Naive thymus-derived CD8-positive, alpha-beta T cell (primary cell): ENCODE measurements around the gene P2RX6. TPM values are rescaled to one million over a fixed set of nuclear protein-coding genes. Genes with fewer than 3 reads are reported as not detected.
A peak's percentile ranks its signal among the peaks of the same experiment; 100 is the strongest.
"Not testable (repeated sequence)": the region's sequence is repeated elsewhere in the genome, so short reads cannot be mapped to it uniquely, and the experiment has no call there.

Source experiments
- ATAC-seq, 2 donors: fragments of 150-1000 bp; cut with Tn5 transposase in 1 of 2; sonication (Bioruptor Pico), chemical (Tn5 transposase) in 1 of 2; 1 replicate in 1 of 2; 2 replicates in 1 of 2; pipeline ENCODE4 v1.10.0; 2021; ENCODE audit warnings: mild to moderate bottlenecking in 2 of 2, moderate library complexity in 2 of 2
- POLR2A ChIA-PET: fragments of 350-600 bp; sonication (Branson Sonifier 250); formaldehyde crosslinking; loops from one replicate; lab custom pipeline; 2021; ENCODE audit warnings: antibody characterized with exemption; lab: Charles Lee
- DNase-seq, 10 donors: peaks; one replicate each; pipeline versions ENCODE4 v3.0.0 to v3.0.0-alpha.2; 2020 to 2022
- H3K27ac Mint-ChIP-seq, 10 donors: one replicate each; pipeline ENCODE4 v1.8.0; 2020 to 2022; ENCODE audit warnings: mild to moderate bottlenecking in 10 of 10, mixed read lengths in 10 of 10, moderate library complexity in 4 of 10, inconsistent platforms in 1 of 10
- H3K27me3 Mint-ChIP-seq, 5 donors: one replicate each; pipeline ENCODE4 v1.8.0; 2021 to 2022; ENCODE audit warnings: mixed read lengths in 5 of 5
- H3K36me3 Mint-ChIP-seq, 3 donors: one replicate each; pipeline ENCODE4 v1.8.0; 2020 to 2022; ENCODE audit warnings: mixed read lengths in 3 of 3, mild to moderate bottlenecking in 2 of 3, inconsistent platforms in 1 of 3
- H3K4me1 Mint-ChIP-seq, 4 donors: one replicate each; pipeline ENCODE4 v1.8.0; 2021 to 2022; ENCODE audit warnings: mixed read lengths in 4 of 4
- H3K4me3 Mint-ChIP-seq, 10 donors: one replicate each; pipeline ENCODE4 v1.8.0; 2020 to 2022; ENCODE audit warnings: mild to moderate bottlenecking in 10 of 10, mixed read lengths in 10 of 10, moderate library complexity in 6 of 10, inconsistent platforms in 1 of 10
- H3K9me3 Mint-ChIP-seq, 9 donors: one replicate each; pipeline ENCODE4 v1.8.0; 2020 to 2022; ENCODE audit warnings: mixed read lengths in 9 of 9, mild to moderate bottlenecking in 3 of 9, inconsistent platforms in 1 of 9, moderate library complexity in 1 of 9
- polyA plus RNA-seq, 3 donors: library from polyadenylated mRNA; unstranded; fragments of 300-500 nt; fragmentation: Illumina TruSeq; gene quantifications; one replicate each; pipeline ENCODE4 v1.2.3, GENCODE V29; 2021
- total RNA-seq, 8 experiments: library from RNA in 2 of 8; stranded (reverse) in 2 of 8; gene quantifications; one replicate each; pipeline ENCODE4 v1.2.3 and lab custom pipeline; 2021 to 2026

Gene P2RX6
- total and polyA plus RNA-seq, 5 experiments from 2014 or later: 0.25 to 4.5 (median 1.1) TPM

- H3K9me3 Mint-ChIP-seq: no peaks in the 10 kb centered on the region
- H3K36me3 Mint-ChIP-seq: no peaks in the 10 kb centered on the region
- H3K27me3 Mint-ChIP-seq: peaks cover 0 to 22% (median 11%) of the 10 kb centered on the region in 5 donors
- POLR2A ChIA-PET: no interaction called here
- H3K27ac Mint-ChIP-seq: peak overlapping the region in 2 of 10 donors; percentile 13 to 37
- no peak for ATAC-seq
- peaks cover 0 to 30% (median 13%) of the 10 kb centered on the region in 4 donors for H3K4me1 Mint-ChIP-seq
- peak overlapping the region in 8 of 10 donors; percentile 10 to 77 (median 72) for H3K4me3 Mint-ChIP-seq
- peak in 1 of 10 donors; percentile 44 for DNase-seq
These were observed 18.1 kb downstream of the P2RX6 start for GRCh38 chr22:21032868-21033688.

DNA sequence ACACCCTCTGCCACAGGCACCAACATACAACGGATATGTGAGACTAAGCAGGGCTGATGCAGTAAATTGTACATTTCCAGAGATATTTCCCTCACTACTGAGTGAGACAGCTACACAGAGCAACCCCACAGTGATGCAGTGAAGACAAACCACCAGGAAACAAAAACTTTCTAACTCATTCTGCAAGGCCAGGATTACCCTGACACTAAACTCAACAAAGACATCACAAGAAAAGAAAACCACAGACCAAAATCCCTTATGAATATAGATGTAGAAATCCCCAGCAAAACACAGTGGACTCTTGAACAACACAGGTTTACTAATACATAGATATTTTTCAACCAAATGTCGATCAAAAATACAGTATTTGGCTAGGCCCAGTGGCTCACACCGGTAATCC, 18.9 kb downstream of the P2RX6 start:
- H3K27ac Mint-ChIP-seq: peak overlapping the region in 1 of 10 donors; percentile 11
- DNase-seq (no peak), ATAC-seq (no peak)
- POLR2A ChIA-PET: no interaction called here
- no peaks in the 10 kb centered on the region for H3K36me3 Mint-ChIP-seq
- H3K4me3 Mint-ChIP-seq: no peak overlapping the region
- H3K4me1 Mint-ChIP-seq: peaks cover 0 to 30% (median 13%) of the 10 kb centered on the region in 4 donors
- peaks cover 0 to 26% (median 14%) of the 10 kb centered on the region in 5 donors for H3K27me3 Mint-ChIP-seq
- H3K9me3 Mint-ChIP-seq: no peaks in the 10 kb centered on the region

DNA sequence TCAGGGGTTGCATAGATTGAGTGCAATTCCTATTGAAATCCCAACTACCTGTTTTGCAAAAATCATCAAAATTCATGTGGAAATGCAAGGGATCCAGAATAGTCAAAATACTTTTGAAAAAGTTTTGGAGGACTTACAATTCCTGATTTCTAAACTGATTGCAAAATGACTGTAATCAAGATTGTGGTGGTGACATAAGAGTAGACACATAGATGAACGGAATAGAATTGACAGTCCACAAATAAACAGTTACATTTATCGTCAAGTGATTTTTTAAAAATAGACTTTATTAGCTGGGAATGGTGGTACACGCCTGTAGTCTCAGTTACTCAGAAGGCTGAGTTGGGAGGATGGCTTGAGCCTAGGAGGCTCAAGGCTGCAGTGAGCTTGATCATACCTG, 20.0 kb downstream of the P2RX6 start:
- Mint-ChIP-seq H3K27ac (no peak overlapping the region), H3K27me3 (peaks cover 4 to 26% (median 17%) of the 10 kb centered on the region in 5 donors), H3K9me3 (no peaks in the 10 kb centered on the region), H3K4me3 (no peak overlapping the region), H3K4me1 (peaks cover 0 to 27% (median 10%) of the 10 kb centered on the region in 4 donors), H3K36me3 (no peaks in the 10 kb centered on the region)
- DNase-seq (no peak), ATAC-seq (no peak)
- POLR2A ChIA-PET: no interaction called here

GRCh38 chr22:21038405-21038804, 23.4 kb downstream of the P2RX6 start:
- Mint-ChIP-seq H3K4me1 (peaks cover 3 to 8% (median 5%) of the 10 kb centered on the region in 4 donors), H3K27ac (no peak overlapping the region), H3K27me3 (peaks cover 9 to 30% (median 12%) of the 10 kb centered on the region in 5 donors), H3K4me3 (no peak overlapping the region), H3K36me3 (no peaks in the 10 kb centered on the region), H3K9me3 (no peaks in the 10 kb centered on the region)
- DNase-seq (no peak), ATAC-seq (no peak)
- POLR2A ChIA-PET: no interaction called here

DNA sequence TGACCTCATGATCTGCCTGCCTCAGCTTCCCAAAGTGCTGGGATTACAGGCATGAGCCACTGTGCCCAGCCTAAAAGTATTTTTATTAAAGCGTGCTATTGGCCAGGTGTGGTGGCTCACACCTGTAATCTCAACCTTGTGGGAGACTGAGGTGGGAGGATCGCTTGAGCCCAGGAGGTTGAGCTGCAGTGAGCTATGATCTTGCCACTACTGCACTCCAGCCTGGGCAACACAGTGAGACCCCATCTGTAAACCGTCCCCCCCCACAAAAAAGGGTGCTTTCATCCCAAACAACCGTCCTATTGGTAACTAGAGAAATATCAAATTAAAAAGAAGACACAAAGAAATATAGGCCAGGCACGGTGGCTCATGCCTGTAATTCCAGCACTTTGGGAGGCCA, 24.2 kb downstream of the P2RX6 start:
- H3K9me3 Mint-ChIP-seq, POLR2A ChIA-PET, H3K36me3 Mint-ChIP-seq, DNase-seq, ATAC-seq, H3K4me3 Mint-ChIP-seq: not testable (repeated sequence)
- Mint-ChIP-seq H3K27me3 (peaks cover 10 to 35% (median 16%) of the 10 kb centered on the region in 5 donors), H3K27ac (peak overlapping the region in 1 of 10 donors; percentile 7), H3K4me1 (peaks cover 5 to 15% (median 11%) of the 10 kb centered on the region in 4 donors)

GRCh38 chr22:21041937-21042336, 27.0 kb downstream of the P2RX6 start:
- Mint-ChIP-seq H3K9me3 (peaks cover 0 to 2% (median 0%) of the 10 kb centered on the region in 9 donors), H3K4me1 (peaks cover 15 to 33% (median 29%) of the 10 kb centered on the region in 4 donors), H3K27me3 (peaks cover 10 to 44% (median 16%) of the 10 kb centered on the region in 5 donors), H3K4me3 (no peak overlapping the region), H3K27ac (peak overlapping the region in 1 of 10 donors; percentile 75), H3K36me3 (no peaks in the 10 kb centered on the region)
- ATAC-seq (no peak), DNase-seq (no peak)
- POLR2A ChIA-PET: no interaction called here

- DNase-seq (no peak), ATAC-seq (no peak)
- H3K27me3 Mint-ChIP-seq: peaks cover 10 to 44% (median 16%) of the 10 kb centered on the region in 5 donors
- POLR2A ChIA-PET: interaction anchor here (0.6 to 1.1 kb wide), 2 partner anchors 18 to 54 kb away, joined by 7 read pairs; no protein-coding TSS in a partner anchor
- peak overlapping the region in 8 of 10 donors; percentile 25 to 97 (median 52) for H3K27ac Mint-ChIP-seq
- peaks cover 0 to 2% (median 0%) of the 10 kb centered on the region in 9 donors for H3K9me3 Mint-ChIP-seq
- H3K4me1 Mint-ChIP-seq: peaks cover 15 to 33% (median 29%) of the 10 kb centered on the region in 4 donors
- H3K4me3 Mint-ChIP-seq: peak overlapping the region in 8 of 10 donors; percentile 10 to 62 (median 30)
- H3K36me3 Mint-ChIP-seq: no peaks in the 10 kb centered on the region
These were observed 28.3 kb downstream of the P2RX6 start for GRCh38 chr22:21042978-21043859.

DNA sequence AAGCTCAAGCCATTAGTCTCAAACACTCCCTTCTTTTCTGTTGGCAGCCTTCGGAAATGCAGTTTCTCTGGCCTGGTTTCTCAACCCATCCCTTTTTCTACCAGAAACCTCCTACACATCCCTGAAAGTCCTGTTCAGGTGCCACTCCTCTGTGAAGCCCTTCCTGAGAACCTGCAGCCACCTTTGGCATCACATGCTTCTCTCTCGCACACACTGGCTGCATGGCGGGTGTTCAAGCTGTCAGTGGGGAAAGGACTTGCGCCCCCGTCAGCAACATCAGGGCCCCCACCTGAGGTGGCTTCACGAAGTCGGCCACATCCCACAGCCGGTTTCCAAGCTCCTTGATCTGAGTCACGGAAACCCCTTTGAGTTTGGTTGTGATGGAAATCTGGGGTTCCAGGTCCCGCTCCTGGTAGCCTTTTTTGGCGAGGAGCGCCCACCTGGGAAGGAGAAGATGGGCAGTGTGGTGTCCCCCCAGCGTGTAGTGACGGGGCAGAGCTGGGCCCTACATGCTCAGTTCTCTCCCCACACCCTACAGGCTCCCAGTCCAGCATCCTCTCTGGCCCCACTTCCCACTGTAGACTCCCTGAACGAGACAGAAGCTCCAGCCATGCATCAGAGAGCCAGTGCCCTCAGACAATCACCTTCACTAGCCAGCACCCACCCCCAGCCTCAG, 29.0 kb downstream of the P2RX6 start:
- H3K27ac Mint-ChIP-seq: peak overlapping the region in 2 of 10 donors; percentile 83 to 97
- peaks cover 7 to 44% (median 12%) of the 10 kb centered on the region in 5 donors for H3K27me3 Mint-ChIP-seq
- H3K4me1 Mint-ChIP-seq: peaks cover 15 to 33% (median 29%) of the 10 kb centered on the region in 4 donors
- DNase-seq (no peak), ATAC-seq (no peak)
- no peaks in the 10 kb centered on the region for H3K36me3 Mint-ChIP-seq
- POLR2A ChIA-PET: interaction anchor here (0.6 to 1.1 kb wide), 2 partner anchors 19 to 54 kb away, joined by 7 read pairs; no protein-coding TSS in a partner anchor
- peaks cover 0 to 2% (median 0%) of the 10 kb centered on the region in 9 donors for H3K9me3 Mint-ChIP-seq
- H3K4me3 Mint-ChIP-seq: peak overlapping the region in 3 of 10 donors; percentile 38 to 74 (median 71)

DNA sequence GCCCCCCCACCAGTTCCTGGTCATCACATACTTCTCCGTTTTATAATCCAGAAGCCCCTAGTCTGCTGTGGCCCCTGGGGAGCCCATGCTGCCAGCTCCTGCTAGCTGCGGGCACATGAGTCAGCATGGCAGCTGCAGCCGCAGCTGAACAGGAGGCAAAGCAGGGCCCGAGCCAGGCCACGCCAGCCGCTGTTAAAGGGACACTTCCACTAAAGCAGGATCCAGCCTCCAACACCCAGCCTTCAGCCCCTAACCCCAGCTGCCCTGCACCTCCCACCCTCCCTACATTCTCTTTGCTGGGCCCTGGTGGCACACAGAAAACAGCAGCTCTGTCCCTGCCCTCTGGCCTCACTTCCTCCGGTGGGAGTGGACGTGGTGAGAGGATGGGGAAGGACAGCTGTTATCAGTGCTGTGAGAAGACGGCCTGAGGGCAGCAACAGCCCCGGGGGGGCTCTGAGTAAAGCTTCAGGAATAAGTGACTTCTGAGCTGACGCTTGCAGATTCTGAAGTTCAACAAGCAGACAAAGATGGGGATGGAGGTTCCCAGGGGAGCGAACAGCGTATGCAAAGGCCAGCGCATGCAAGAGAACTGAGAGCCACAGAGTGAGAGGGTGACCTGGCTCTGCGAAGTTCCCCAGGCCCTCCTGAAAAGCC, 30.1 kb downstream of the P2RX6 start:
- H3K27me3 Mint-ChIP-seq: peaks cover 7 to 37% (median 11%) of the 10 kb centered on the region in 5 donors
- peak overlapping the region; percentile 61 to 77 (median 72) for H3K4me3 Mint-ChIP-seq
- POLR2A ChIA-PET: interaction anchor here (0.6 to 1.1 kb wide), 2 partner anchors 44 to 985 kb away, joined by 3 read pairs; no protein-coding TSS in a partner anchor
- peak; percentile 19 to 42 for ATAC-seq
- no peaks in the 10 kb centered on the region for H3K36me3 Mint-ChIP-seq
- peaks cover 0 to 2% (median 0%) of the 10 kb centered on the region in 9 donors for H3K9me3 Mint-ChIP-seq
- no peak for DNase-seq
- H3K4me1 Mint-ChIP-seq: peaks cover 15 to 33% (median 29%) of the 10 kb centered on the region in 4 donors
- peak overlapping the region in 8 of 10 donors; percentile 60 to 97 (median 92) for H3K27ac Mint-ChIP-seq

DNA sequence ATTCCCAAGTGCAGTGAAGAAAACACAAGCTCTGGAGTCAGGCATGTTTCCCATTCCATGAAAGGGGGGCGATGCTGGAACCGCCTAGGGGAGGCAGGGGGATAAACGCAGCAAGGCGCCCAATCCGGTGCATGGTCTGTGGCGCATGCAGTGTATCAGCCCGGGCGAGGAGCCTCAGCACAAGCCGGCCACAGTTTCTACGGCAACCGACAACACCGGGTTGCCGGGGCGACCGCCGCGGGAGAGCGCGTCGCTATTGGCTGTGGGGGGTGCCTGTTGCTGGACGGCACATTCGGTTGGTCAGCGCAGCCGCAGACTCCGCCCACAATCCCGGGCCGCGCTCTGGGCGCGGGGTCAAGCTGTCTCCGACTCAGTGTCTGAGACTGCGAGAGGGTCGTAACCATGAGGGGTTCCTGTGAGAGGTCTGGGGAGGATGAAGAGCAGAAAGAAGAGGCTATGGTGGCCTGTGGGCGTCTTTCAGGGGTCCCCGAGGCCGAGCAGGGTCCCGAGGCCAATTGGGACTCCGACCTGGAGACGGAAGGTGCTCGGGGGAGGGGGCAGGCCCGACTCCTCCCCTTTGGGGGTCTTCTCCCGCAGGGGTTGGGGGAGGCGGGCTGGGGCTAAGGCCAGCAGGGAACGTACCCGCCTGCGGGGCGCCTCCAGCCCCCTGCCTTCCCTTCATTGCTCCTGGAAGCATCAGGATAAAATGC, 30.8 kb downstream of the P2RX6 start, which contains the start of gene LRRC74B:
Gene LRRC74B (plus strand): TSS at position 362 of the 710 bp plus-strand sequence. CDS start 41 bp downstream, at position 403.
- H3K27ac Mint-ChIP-seq: peak within 1 kb of the TSS in 9 of 10 donors; percentile 60 to 97 (median 91)
- peaks cover 0 to 2% (median 0%) of the 10 kb centered on the region in 9 donors for H3K9me3 Mint-ChIP-seq
- H3K27me3 Mint-ChIP-seq: peaks cover 7 to 34% (median 11%) of the 10 kb centered on the region in 5 donors
- ATAC-seq (peak; percentile 94 to 97), DNase-seq (peak; percentile 32 to 86 (median 70))
- H3K36me3 Mint-ChIP-seq: no peaks in the 10 kb centered on the region
- H3K4me1 Mint-ChIP-seq: peaks cover 15 to 33% (median 29%) of the 10 kb centered on the region in 4 donors
- peak within 1 kb of the TSS; percentile 61 to 77 (median 72) for H3K4me3 Mint-ChIP-seq
- POLR2A ChIA-PET: interaction anchor here (0.6 to 1.1 kb wide), 2 partner anchors 45 to 986 kb away, joined by 3 read pairs; no protein-coding TSS in a partner anchor
